ENCODE data around the gene CHDH.
A peak's percentile ranks its signal among the peaks of the same experiment; 100 is the strongest.

The CHDH gene

GRCh38 chr3:53843195-53844177, 2.7 kb downstream of the CHDH start:
- Histone ChIP-seq H3K27ac (ENCODE audit: extremely low read depth, low read depth, low read length) (no peak overlapping the region), H3K9me3 (ENCODE audit: control insufficient read depth, insufficient read depth, low read depth, low read length) (no peaks in the 10 kb centered on the region), H3K4me3 (ENCODE audit: low read depth, low read length) (no peak overlapping the region), H3K36me3 (ENCODE audit: control insufficient read depth in 2 of 2, insufficient read depth in 1 of 2, low read length in 2 of 2) (peaks cover 0 to 14% of the 10 kb centered on the region in 2 experiments; a peak in 1 of 3 replicates), H3K4me1 (ENCODE audit: control insufficient read depth, insufficient read depth, low read length) (no peaks in the 10 kb centered on the region)
- ChIA-PET CTCF (interaction anchor here (0.6 kb wide), 1 partner anchor 514 kb away, joined by 4 read pairs; no protein-coding TSS in a partner anchor), POLR2A (no interaction called here)
- TF ChIP-seq ELK4 (IDR thresholded peaks at IDR 0.05; ENCODE audit: borderline replicate concordance, low read depth, low read length) (no peak), PRDM10 (tag by site-specific recombination; IDR thresholded peaks at IDR 0.05) (0 out of 2 replicates have a peak, but pooled peaks have one; percentile 5), ZNF664 (tag by site-specific recombination; IDR thresholded peaks at IDR 0.05) (no peak), ZBTB44 (tag by site-specific recombination; IDR thresholded peaks at IDR 0.05) (no peak), ZNF624 (tag by site-specific recombination; IDR thresholded peaks at IDR 0.05) (no peak), FEZF1 (tag by site-specific recombination; IDR thresholded peaks at IDR 0.05) (no peak), KLF16 (tag by site-specific recombination; IDR thresholded peaks at IDR 0.05) (no peak), GLIS1 (tag by site-specific recombination; IDR thresholded peaks at IDR 0.05) (peak; percentile 39), ZNF76 (tag by site-specific recombination; IDR thresholded peaks at IDR 0.05; ENCODE audit: borderline replicate concordance, low read depth) (no peak)

GRCh38 chr3:53842436-53843194, 3.6 kb downstream of the CHDH start:
- Histone ChIP-seq H3K4me3 (ENCODE audit: low read depth, low read length) (no peak overlapping the region), H3K36me3 (ENCODE audit: control insufficient read depth in 2 of 2, insufficient read depth in 1 of 2, low read length in 2 of 2) (peaks cover 0 to 19% of the 10 kb centered on the region in 2 experiments; a peak in 1 of 3 replicates), H3K4me1 (ENCODE audit: control insufficient read depth, insufficient read depth, low read length) (no peaks in the 10 kb centered on the region), H3K9me3 (ENCODE audit: control insufficient read depth, insufficient read depth, low read depth, low read length) (no peaks in the 10 kb centered on the region), H3K27ac (ENCODE audit: extremely low read depth, low read depth, low read length) (no peak overlapping the region)
- ChIA-PET CTCF (no interaction called here), POLR2A (no interaction called here)
- no peak for TF ChIP-seq TRIM28 (IDR thresholded peaks at IDR 0.05; ENCODE audit: borderline replicate concordance, low read length)
- TF ChIP-seq YY2 (tag by site-specific recombination; IDR thresholded peaks at IDR 0.05): no peak
- TF ChIP-seq ZNF274 (IDR thresholded peaks at IDR 0.05; ENCODE audit: low read length): no peak
- no peak for TF ChIP-seq ZNF274 (tag by site-specific recombination; IDR thresholded peaks at IDR 0.05; ENCODE audit: borderline replicate concordance)
- TF ChIP-seq ZBTB8A (tag by site-specific recombination; IDR thresholded peaks at IDR 0.05): no peak
- TF ChIP-seq ZNF521 (tag by site-specific recombination; IDR thresholded peaks at IDR 0.05): no peak
- no peak for TF ChIP-seq ZNF791 (tag by site-specific recombination; IDR thresholded peaks at IDR 0.05)
- TF ChIP-seq SP2 (tag by site-specific recombination; IDR thresholded peaks at IDR 0.05): no peak
- TF ChIP-seq GLIS1 (tag by site-specific recombination; IDR thresholded peaks at IDR 0.05): no peak
- TF ChIP-seq TCF7L2 (IDR thresholded peaks at IDR 0.05; ENCODE audit: borderline replicate concordance, low read depth, low read length): no peak
- TF ChIP-seq ZNF777 (tag by site-specific recombination; IDR thresholded peaks at IDR 0.05; ENCODE audit: borderline replicate concordance): no peak
- TF ChIP-seq FEZF1 (tag by site-specific recombination; IDR thresholded peaks at IDR 0.05): no peak
- TF ChIP-seq ZEB2 (tag by site-specific recombination; IDR thresholded peaks at IDR 0.05): no peak
- no peak for TF ChIP-seq ZNF560 (tag by site-specific recombination; IDR thresholded peaks at IDR 0.05; ENCODE audit: borderline replicate concordance)
- no peak for TF ChIP-seq ZNF629 (tag by site-specific recombination; IDR thresholded peaks at IDR 0.05)
- TF ChIP-seq ZIC2 (tag by site-specific recombination; IDR thresholded peaks at IDR 0.05): peak; percentile 62
- no peak for TF ChIP-seq ZFHX2 (tag by site-specific recombination; conservative IDR thresholded peaks at IDR 0.05)
- no peak for TF ChIP-seq ZNF341 (tag by site-specific recombination; IDR thresholded peaks at IDR 0.05; ENCODE audit: low read depth)
- TF ChIP-seq ZBTB20 (tag by site-specific recombination; IDR thresholded peaks at IDR 0.05): peak; percentile 41; the same call in 1 of the 2 replicates
- no peak for TF ChIP-seq ZNF292 (tag by site-specific recombination; IDR thresholded peaks at IDR 0.05; ENCODE audit: borderline replicate concordance, low read depth)
- TF ChIP-seq ZNF843 (tag by site-specific recombination; IDR thresholded peaks at IDR 0.05): no peak

Data from HEK293 (cell line).